ENCODE results near the gene EXO1.

- no peak for TF ChIP-seq CTCF (conservative IDR thresholded peaks at IDR 0.05)
- no peak for TF ChIP-seq ZFX (IDR thresholded peaks at IDR 0.05)
These were observed 86.3 kb downstream of the EXO1 start for GRCh38 chr1:241934201-241934848.
